K562 (cell line): ENCODE measurements around the gene SPAG16. TPM values are rescaled to one million over a fixed set of nuclear protein-coding genes. Genes with fewer than 3 reads are reported as not detected.

Source experiments
- ATAC-seq: fragments of 200-7000 bp; cut with Tn5 transposase; 3 replicates; pipeline ENCODE4 v1.9.1; 2020; ENCODE audit warnings: moderate library complexity
- BruUV-seq: library from RNA; stranded (reverse); fragments of 400-500 nt; replicated peaks from 2 replicates; lab custom pipeline; 2021; lab: Mats Ljungman, UMichigan
- CTCF ChIA-PET: fragments of 300-600 bp; formaldehyde crosslinking; extraction: SDS; loops from one replicate; lab custom pipeline; 2021; ENCODE audit warnings: low intra/inter-chr PET ratio; lab: Yijun Ruan, JAX
- POLR2A ChIA-PET: fragments of 300-600, 350-650 bp; sonication (Branson Sonifier 250); formaldehyde crosslinking; extraction: SDS; loops from one replicate; lab custom pipeline; 2021; ENCODE audit warnings: antibody characterized with exemption, inconsistent platforms; lab: Yijun Ruan, JAX
- DNase-seq, 4 experiments: peaks; one replicate each; pipeline versions ENCODE4 v3.0.0 to v3.0.0-alpha.2; 2011 to 2018; ENCODE audit warnings: low spot score in 3 of 4, mixed read lengths in 3 of 4; ENCODE audit errors: extremely low read depth in 1 of 4
- FAIRE-seq: peaks from 2 replicates; lab custom pipeline; 2011; peaks lifted over from hg19 to GRCh38; lab: Jason Lieb, UNC
- H2AFZ ChIP-seq: 2 replicates; pipeline ENCODE4 v1.6.0; 2011; ENCODE audit warnings: low read depth, low read length, control low read depth, inconsistent platforms
- H3K27ac ChIP-seq: fragments of 200-600 bp; 3 replicates; pipeline ENCODE4 v1.8.0; 2011; ENCODE audit warnings: low read depth, mild to moderate bottlenecking, control low read depth, inconsistent platforms, low read length, moderate library complexity, mixed read lengths; ENCODE audit errors: extremely low read depth
- H3K27me3 ChIP-seq, 2 experiments: fragments of 300-600 bp in 1 of 2; 2 replicates in 1 of 2; 3 replicates in 1 of 2; pipeline versions ENCODE4 v1.6.0 to v1.8.0; 2011; ENCODE audit warnings: inconsistent platforms in 2 of 2, low read length in 2 of 2, mild to moderate bottlenecking in 1 of 2, mixed read lengths in 1 of 2, moderate library complexity in 1 of 2; ENCODE audit not compliant: control insufficient read depth in 2 of 2, insufficient read depth in 2 of 2
- H3K36me3 ChIP-seq: fragments of 300-600 bp; 3 replicates; pipeline ENCODE4 v1.8.0; 2011; ENCODE audit warnings: mild to moderate bottlenecking, low read length, inconsistent platforms; ENCODE audit not compliant: control insufficient read depth, insufficient read depth
- H3K4me1 ChIP-seq, 2 experiments: fragments of 200-600 bp in 1 of 2; replicated peaks in 1 of 2; 2 replicates in 1 of 2; 3 replicates in 1 of 2; pipeline versions ENCODE4 v1.5.1 to v1.8.0; 2011; ENCODE audit warnings: inconsistent platforms in 2 of 2, low read length in 2 of 2, mild to moderate bottlenecking in 1 of 2, mixed read lengths in 1 of 2, moderate library complexity in 1 of 2; ENCODE audit not compliant: control insufficient read depth in 2 of 2, insufficient read depth in 2 of 2
- H3K4me2 ChIP-seq: 2 replicates; pipeline ENCODE4 v1.6.1; 2011; ENCODE audit warnings: low read length, control low read depth, inconsistent platforms, mixed read lengths; ENCODE audit not compliant: insufficient read depth
- H3K4me3 ChIP-seq: fragments of 200-600 bp; sonication (generic), shearing (Covaris generic); 2 replicates; pipeline ENCODE4 v1.5.1; 2016; ENCODE audit warnings: control low read depth, inconsistent platforms
- H3K79me2 ChIP-seq: fragments of 200-600 bp; 3 replicates; pipeline ENCODE4 v1.8.0; 2011; ENCODE audit warnings: low read length, inconsistent platforms; ENCODE audit not compliant: control insufficient read depth, insufficient read depth
- H3K9ac ChIP-seq, 2 experiments: 2 replicates each; pipeline versions ENCODE4 v1.6.0 to v1.6.1; 2011; ENCODE audit warnings: low read depth in 2 of 2, low read length in 2 of 2, control low read depth in 1 of 2, inconsistent platforms in 1 of 2, mild to moderate bottlenecking in 1 of 2, mixed read lengths in 1 of 2; ENCODE audit not compliant: insufficient read depth in 1 of 2
- H3K9me1 ChIP-seq: one replicate; pipeline ENCODE4 v1.6.0; 2011; ENCODE audit warnings: inconsistent platforms, mild to moderate bottlenecking, low read length, moderate library complexity; ENCODE audit not compliant: control insufficient read depth, insufficient read depth
- H3K9me3 ChIP-seq: replicated peaks from 2 replicates; pipeline ENCODE4 v1.5.1; 2011; ENCODE audit warnings: low read depth, low read length, inconsistent platforms; ENCODE audit not compliant: control insufficient read depth, insufficient read depth
- H4K20me1 ChIP-seq: replicated peaks from 2 replicates; pipeline ENCODE4 v1.6.1; 2011; ENCODE audit warnings: low read length, inconsistent platforms, mixed read lengths; ENCODE audit not compliant: control insufficient read depth, insufficient read depth
- STAT5A ChIP-seq: IDR thresholded peaks from 2 replicates; pipeline ENCODE4 v1.6.1; 2012; ENCODE audit warnings: low read length, inconsistent platforms, borderline replicate concordance
- TAF7 ChIP-seq: fragments of 450-650 bp; IDR thresholded peaks from 2 replicates; pipeline ENCODE4 v1.6.1; 2016; ENCODE audit warnings: missing genetic modification characterization, missing compliant biosample characterization
- WGBS: fragments of 100-300 bp; shearing (Covaris generic); methylation state at CpG from one replicate; pipeline ENCODE4 v1.1.6; 2016; ENCODE audit warnings: low coverage, mixed read lengths; ENCODE audit not compliant: insufficient coverage; ENCODE audit errors: missing lambda C conversion rate; 5-methylcytosine and 5-hydroxymethylcytosine counted together
- in situ Hi-C: fragments of 300-500 bp; cut with MboI; formaldehyde crosslinking; loops from 4 replicates; pipeline ENCODE4 v1.15.0; 2018; ENCODE audit warnings: inconsistent platforms, mixed read lengths
- intact Hi-C: fragments of 100-400 bp; cut with micrococcal nuclease; formaldehyde crosslinking; loops from 2 replicates; pipeline ENCODE4 v1.14.2; 2022
- polyA plus RNA-seq, 8 experiments: library from polyadenylated mRNA; depleted of rRNA in 4 of 8; stranded (reverse) in 5 of 8; unstranded in 3 of 8; fragments of >200 nt; fragmentation: Nextera tagmentation in 2 of 8; fragmentation: Illumina TruSeq in 1 of 8; extraction: Ambion mirVana in 2 of 8; extraction: Trizol in 1 of 8; gene quantifications; 2 replicates each; pipeline versions ENCODE4 v1.2.1 to v1.2.3, GENCODE V29; 2011 to 2014; ENCODE audit warnings: inconsistent platforms in 1 of 8, missing spikeins in 1 of 8
- total RNA-seq, 7 experiments: library from RNA; depleted of rRNA in 6 of 7; stranded (reverse); fragments of >200 nt in 6 of 7; fragmentation: Illumina TruSeq in 2 of 7; extraction: Trizol in 2 of 7; gene quantifications; 2 replicates each; pipeline versions ENCODE4 v1.2.1 to v1.2.3, GENCODE V29; 2011 to 2021; ENCODE audit warnings: low replicate concordance in 1 of 7
- TF ChIP-seq, protein P1 (sequence below), 2 experiments: fragments of 450-650 bp; formaldehyde crosslinking in 1 of 2; IDR thresholded peaks; 2 replicates each; pipeline versions ENCODE4 v1.4.0 to v1.6.1; 2014 to 2020; ENCODE audit warnings: mild to moderate bottlenecking in 2 of 2, borderline replicate concordance in 1 of 2, low read depth in 1 of 2

Gene SPAG16
- total and polyA plus RNA-seq, 9 of the 15 experiments (the other 6 are each of a cell fraction or from before 2014, with no cell fraction given) = 0.98 to 5.9 (median 3.5) TPM

- ChIA-PET POLR2A (no interaction called here), CTCF (no interaction called here)
- H3K27ac ChIP-seq = no peak overlapping the region
- H3K9me1 ChIP-seq = no peaks in the 10 kb centered on the region
- H3K36me3 ChIP-seq = no peaks in the 10 kb centered on the region
- WGBS = 0% methylated on average over 2 of the region's 2 CpGs
- H3K9me3 ChIP-seq = no peaks in the 10 kb centered on the region; the same call in 1 of the 2 replicates
- no peak overlapping the region for H3K4me2 ChIP-seq
- H3K4me3 ChIP-seq = no peak overlapping the region
- no peak overlapping the region for H3K9ac ChIP-seq
- H3K79me2 ChIP-seq = no peaks in the 10 kb centered on the region
- no peaks in the 10 kb centered on the region for H3K4me1 ChIP-seq
- no peak overlapping the region for H2AFZ ChIP-seq
- TF ChIP-seq STAT5A = no peak
- TF ChIP-seq TAF7 = no peak
- TF ChIP-seq, protein P1, sequence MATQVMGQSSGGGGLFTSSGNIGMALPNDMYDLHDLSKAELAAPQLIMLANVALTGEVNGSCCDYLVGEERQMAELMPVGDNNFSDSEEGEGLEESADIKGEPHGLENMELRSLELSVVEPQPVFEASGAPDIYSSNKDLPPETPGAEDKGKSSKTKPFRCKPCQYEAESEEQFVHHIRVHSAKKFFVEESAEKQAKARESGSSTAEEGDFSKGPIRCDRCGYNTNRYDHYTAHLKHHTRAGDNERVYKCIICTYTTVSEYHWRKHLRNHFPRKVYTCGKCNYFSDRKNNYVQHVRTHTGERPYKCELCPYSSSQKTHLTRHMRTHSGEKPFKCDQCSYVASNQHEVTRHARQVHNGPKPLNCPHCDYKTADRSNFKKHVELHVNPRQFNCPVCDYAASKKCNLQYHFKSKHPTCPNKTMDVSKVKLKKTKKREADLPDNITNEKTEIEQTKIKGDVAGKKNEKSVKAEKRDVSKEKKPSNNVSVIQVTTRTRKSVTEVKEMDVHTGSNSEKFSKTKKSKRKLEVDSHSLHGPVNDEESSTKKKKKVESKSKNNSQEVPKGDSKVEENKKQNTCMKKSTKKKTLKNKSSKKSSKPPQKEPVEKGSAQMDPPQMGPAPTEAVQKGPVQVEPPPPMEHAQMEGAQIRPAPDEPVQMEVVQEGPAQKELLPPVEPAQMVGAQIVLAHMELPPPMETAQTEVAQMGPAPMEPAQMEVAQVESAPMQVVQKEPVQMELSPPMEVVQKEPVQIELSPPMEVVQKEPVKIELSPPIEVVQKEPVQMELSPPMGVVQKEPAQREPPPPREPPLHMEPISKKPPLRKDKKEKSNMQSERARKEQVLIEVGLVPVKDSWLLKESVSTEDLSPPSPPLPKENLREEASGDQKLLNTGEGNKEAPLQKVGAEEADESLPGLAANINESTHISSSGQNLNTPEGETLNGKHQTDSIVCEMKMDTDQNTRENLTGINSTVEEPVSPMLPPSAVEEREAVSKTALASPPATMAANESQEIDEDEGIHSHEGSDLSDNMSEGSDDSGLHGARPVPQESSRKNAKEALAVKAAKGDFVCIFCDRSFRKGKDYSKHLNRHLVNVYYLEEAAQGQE (IDR thresholded peaks at IDR 0.05; ENCODE audit: borderline replicate concordance) = no peak
- TF ChIP-seq, protein P1 (CRISPR knock-in tag; IDR thresholded peaks at IDR 0.05; ENCODE audit: low read depth) = no peak
- ATAC-seq = no peak
- H4K20me1 ChIP-seq = no peaks in the 10 kb centered on the region
- intact Hi-C loops = no loop called here
- FAIRE-seq = no peak
- BruUV-seq = no TSS peak
- H3K27me3 ChIP-seq = no peaks in the 10 kb centered on the region
- no peak for DNase-seq
- in situ Hi-C loops = no loop called here
Observed at GRCh38 chr2:213752575-213752974, 468.3 kb downstream of the SPAG16 start.
